Measurements from ENCODE around the gene MARCHF9.

Gene MARCHF9

GRCh38 chr12:57744777-57745484, 10.0 kb upstream of the MARCHF9 start, which contains the start of gene TSPAN31:
Gene TSPAN31 (plus strand): TSS chr12:57745039. CDS start chr12:57745155, 116 bp downstream.
- H3K4me3 Mint-ChIP-seq = peak within 1 kb of the TSS; percentile 87 to 89 (median 88)
- peaks cover 14% of the 10 kb centered on the region for H3K4me1 Mint-ChIP-seq
- H3K27ac Mint-ChIP-seq = peak within 1 kb of the TSS; percentile 90 to 98 (median 94)
- no peaks in the 10 kb centered on the region for H3K9me3 Mint-ChIP-seq
- peaks cover 28% of the 10 kb centered on the region for H3K27me3 Mint-ChIP-seq (ENCODE audit: low read depth)
- peaks cover 37% of the 10 kb centered on the region for H3K36me3 Mint-ChIP-seq (ENCODE audit: low read depth)
- TF ChIP-seq CTCF (IDR thresholded peaks at IDR 0.05; ENCODE audit: unreplicated experiment in 3 of 3) = no peak

- H3K4me3 Mint-ChIP-seq = peak overlapping the region; percentile 87 to 89 (median 88)
- no peak for TF ChIP-seq CTCF (IDR thresholded peaks at IDR 0.05; ENCODE audit: unreplicated experiment in 3 of 3)
- peaks cover 14% of the 10 kb centered on the region for H3K4me1 Mint-ChIP-seq
- H3K27me3 Mint-ChIP-seq (ENCODE audit: low read depth) = peaks cover 22% of the 10 kb centered on the region
- peaks cover 42% of the 10 kb centered on the region for H3K36me3 Mint-ChIP-seq (ENCODE audit: low read depth)
- H3K27ac Mint-ChIP-seq = peak overlapping the region; percentile 90 to 98 (median 94)
- no peaks in the 10 kb centered on the region for H3K9me3 Mint-ChIP-seq
Measured at GRCh38 chr12:57745485-57745881, 9.4 kb upstream of the MARCHF9 start.

GRCh38 chr12:57746025-57746424, 8.9 kb upstream of the MARCHF9 start:
- peaks cover 17% of the 10 kb centered on the region for H3K27me3 Mint-ChIP-seq (ENCODE audit: low read depth)
- no peaks in the 10 kb centered on the region for H3K9me3 Mint-ChIP-seq
- peak overlapping the region; percentile 87 to 89 (median 88) for H3K4me3 Mint-ChIP-seq
- peaks cover 15% of the 10 kb centered on the region for H3K4me1 Mint-ChIP-seq
- peaks cover 47% of the 10 kb centered on the region for H3K36me3 Mint-ChIP-seq (ENCODE audit: low read depth)
- peak overlapping the region; percentile 90 to 98 (median 94) for H3K27ac Mint-ChIP-seq
- no peak for TF ChIP-seq CTCF (IDR thresholded peaks at IDR 0.05; ENCODE audit: unreplicated experiment in 3 of 3)

- no peak overlapping the region for H3K27ac Mint-ChIP-seq
Measured at GRCh38 chr12:57749061-57749460, 5.8 kb upstream of the MARCHF9 start.

GRCh38 chr12:57750561-57751431, 4.1 kb upstream of the MARCHF9 start:
- Mint-ChIP-seq H3K27ac (peak overlapping the region; percentile 87 to 97 (median 97)), H3K4me1 (peaks cover 43% of the 10 kb centered on the region), H3K9me3 (no peaks in the 10 kb centered on the region), H3K36me3 (ENCODE audit: low read depth) (peaks cover 54% of the 10 kb centered on the region), H3K27me3 (ENCODE audit: low read depth) (peaks cover 23% of the 10 kb centered on the region), H3K4me3 (peak overlapping the region; percentile 98 to 99 (median 99))
- TF ChIP-seq CTCF (IDR thresholded peaks at IDR 0.05; ENCODE audit: unreplicated experiment in 3 of 3) = no peak

More at GRCh38 chr12:57749061-57749460, 5.8 kb upstream of the MARCHF9 start:
- Mint-ChIP-seq H3K4me3 (peak overlapping the region; percentile 23 to 51 (median 48)), H3K4me1 (peaks cover 43% of the 10 kb centered on the region), H3K9me3 (no peaks in the 10 kb centered on the region), H3K27me3 (ENCODE audit: low read depth) (peaks cover 16% of the 10 kb centered on the region), H3K36me3 (ENCODE audit: low read depth) (peaks cover 57% of the 10 kb centered on the region)
- no peak for TF ChIP-seq CTCF (IDR thresholded peaks at IDR 0.05; ENCODE audit: unreplicated experiment in 3 of 3)
